ENCODE results near the gene TFB2M.
"Not testable (repeated sequence)": the region's sequence is repeated elsewhere in the genome, so short reads cannot be mapped to it uniquely, and the experiment has no call there.

The TFB2M gene

GRCh38 chr1:246582301-246583055, 16.4 kb upstream of the TFB2M start:
- no peak for DNase-seq

DNA sequence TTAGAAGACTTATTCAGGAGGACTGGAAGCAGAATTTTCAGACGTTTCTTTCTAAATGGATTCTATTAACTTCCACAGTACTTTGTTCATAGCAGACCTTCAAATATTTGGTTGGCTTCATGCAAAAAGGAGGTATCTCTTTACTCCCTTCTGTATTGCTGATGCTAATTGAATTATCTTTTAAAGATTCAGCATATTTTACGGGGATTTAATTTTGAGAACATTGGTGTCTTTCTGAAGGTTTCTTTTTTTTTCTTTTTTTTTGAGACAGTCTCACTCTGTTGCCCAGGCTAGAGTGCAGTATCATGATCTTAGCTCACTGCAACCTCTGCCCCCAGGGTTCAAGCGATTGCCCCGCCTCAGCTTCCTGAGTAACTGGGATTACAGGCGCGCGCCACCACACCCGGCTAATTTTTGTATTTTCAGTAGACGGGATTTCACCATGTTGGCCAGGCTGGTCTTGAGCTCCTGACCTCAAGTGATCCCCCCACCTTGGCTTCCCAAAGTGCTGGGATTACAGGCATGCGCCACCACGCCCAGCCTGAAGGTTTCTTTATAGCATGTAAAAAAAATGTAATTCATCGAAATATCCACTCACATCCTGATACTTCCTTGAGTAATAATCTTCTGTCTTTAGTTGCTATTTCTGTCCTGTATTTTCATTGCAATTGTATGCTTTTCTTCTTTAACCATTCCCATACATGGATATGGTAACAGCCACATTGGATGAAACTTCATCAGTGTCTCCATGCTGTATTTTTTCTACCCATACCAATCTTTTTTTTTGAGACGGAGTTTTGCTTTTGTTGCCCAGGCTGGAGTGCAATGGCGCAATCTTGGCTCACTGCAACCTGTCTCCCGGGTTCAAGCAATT, 14.7 kb upstream of the TFB2M start:
- DNase-seq = no peak

GRCh38 chr1:246579818-246580217, 13.8 kb upstream of the TFB2M start:
- DNase-seq = no peak

- no peak for DNase-seq
These were observed 11.7 kb upstream of the TFB2M start for GRCh38 chr1:246577720-246578106.

GRCh38 chr1:246577082-246577719, 11.1 kb upstream of the TFB2M start:
- DNase-seq = no peak

GRCh38 chr1:246576709-246577032, 10.6 kb upstream of the TFB2M start:
- no peak for DNase-seq

DNA sequence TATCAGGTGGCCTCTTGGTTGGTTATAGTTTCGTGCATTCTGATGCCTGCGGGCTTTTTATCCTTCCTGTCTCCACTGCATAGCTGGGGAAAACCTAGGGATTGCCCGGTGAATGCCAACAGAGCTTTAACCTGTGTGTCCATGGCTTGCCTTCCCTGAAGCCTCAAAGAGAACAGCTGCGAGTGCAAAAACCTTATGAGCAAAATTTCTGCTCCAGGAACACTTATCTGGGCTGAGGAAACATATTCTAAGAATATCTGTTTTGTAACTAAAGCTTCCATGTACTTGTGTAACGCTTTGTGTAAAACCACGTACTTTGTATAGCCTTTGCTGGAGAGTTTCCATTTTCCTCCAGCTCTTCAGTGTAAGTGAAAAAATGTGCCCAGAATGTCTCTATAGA, 7.4 kb upstream of the TFB2M start:
- DNase-seq = no peak

DNA sequence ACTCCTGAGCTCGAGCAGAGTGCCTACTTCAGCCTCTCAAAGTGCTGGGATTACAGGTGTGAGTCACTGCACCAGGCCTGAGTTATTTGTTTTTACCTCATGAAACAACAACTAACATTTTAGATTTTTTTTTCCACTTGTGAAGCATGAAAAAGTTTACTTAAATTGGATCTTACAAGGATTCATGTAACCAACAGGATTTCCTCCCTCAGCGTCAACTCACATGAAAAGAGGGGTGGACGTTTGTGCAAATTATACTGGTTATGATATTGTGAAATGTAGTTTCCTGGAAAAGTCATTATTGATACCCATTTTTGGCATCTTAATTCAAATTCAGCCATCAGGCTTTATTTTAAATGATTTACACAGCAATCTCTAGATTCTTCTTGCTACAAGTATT, 6.7 kb upstream of the TFB2M start:
- no peak for DNase-seq

DNA sequence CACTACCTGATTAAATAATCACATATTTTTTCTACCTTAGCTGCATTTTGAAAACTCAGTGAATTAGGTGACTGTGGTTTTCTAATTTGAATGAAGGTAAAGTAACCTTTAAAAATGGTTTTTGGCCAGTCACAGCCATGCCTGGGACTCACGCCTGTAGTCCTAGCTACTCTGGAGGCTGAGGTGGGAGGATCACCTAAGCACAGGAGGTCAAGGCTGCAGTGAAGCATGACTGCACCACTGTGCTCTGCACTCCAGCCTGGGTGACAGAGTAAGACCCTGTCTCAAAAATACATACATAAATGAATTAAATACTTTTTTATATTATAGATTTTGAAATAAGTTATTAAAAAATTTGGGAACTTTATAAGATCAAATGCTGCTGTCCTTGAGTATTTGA, 5.9 kb upstream of the TFB2M start:
- DNase-seq = no peak

DNA sequence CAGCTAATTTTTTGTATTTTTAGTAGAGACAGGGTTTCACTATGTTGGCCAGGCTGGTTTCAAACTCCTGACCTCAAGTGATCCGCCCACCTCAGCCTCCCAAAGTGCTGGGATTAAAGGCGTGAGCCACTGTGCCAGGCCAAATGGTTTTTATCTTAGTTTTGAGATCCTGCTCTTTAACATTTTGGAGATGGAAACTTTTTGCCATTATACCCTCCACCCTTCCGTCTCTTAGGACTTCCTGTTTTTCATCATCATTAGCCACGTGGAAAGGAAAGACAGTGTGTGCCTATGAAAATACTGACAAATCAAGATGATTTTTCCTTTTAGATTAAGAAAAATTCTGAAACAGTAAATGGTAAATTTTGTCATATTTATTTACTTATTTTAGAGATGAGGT, 5.2 kb upstream of the TFB2M start:
- not testable (repeated sequence) for DNase-seq

- peak; percentile 36 for DNase-seq
These were observed 3.5 kb upstream of the TFB2M start for GRCh38 chr1:246569248-246570238.

GRCh38 chr1:246567646-246568235, 1.7 kb upstream of the TFB2M start:
- DNase-seq = no peak

- peak; percentile 31 for DNase-seq
These were observed 968 bp upstream of the TFB2M start for GRCh38 chr1:246566813-246567645.

GRCh38 chr1:246565751-246566127, 322 bp downstream of the TFB2M start:
- no peak for DNase-seq

DNA sequence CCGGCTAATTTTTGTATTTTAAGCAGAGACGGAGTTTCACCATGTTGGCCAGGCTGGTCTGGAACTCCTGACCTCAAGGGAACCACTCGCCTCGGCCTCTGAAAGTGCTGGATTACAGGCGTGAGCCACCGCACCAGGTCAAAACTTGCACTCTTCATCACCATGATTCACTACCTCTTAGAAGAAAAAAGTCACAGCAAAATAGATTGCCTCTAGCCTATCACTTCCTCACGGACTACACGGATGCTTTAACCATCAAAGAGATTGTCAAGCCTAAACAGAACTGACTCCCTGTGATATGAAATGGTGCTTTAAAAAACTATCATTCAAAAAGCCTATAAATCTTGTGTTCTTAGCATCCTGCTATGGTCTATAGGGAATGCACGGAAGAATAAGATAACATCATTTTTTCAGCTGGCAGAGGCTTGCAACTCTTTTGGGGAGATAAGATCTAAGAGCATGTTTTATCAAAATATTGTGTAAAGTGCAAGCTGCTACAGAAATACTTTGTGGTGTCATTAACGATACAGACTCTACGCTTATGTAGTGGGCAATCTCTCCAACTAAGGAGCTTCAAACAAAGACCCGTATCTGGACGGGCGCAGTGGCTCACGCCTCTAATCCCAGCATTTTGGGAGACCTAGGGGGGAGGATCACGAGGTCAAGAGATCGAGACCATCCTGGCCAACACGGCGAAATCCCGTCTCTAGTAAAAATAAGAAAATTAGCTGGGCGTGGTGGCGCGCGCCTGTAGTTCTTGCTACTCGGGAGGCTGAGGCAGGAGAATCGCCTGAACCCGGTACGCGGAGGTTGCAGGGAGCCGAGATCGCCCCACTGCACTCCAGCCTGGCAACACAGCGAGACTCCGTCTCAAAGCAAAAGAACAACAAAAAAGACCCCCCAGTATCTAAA, 966 bp downstream of the TFB2M start:
- DNase-seq = no peak

- not testable (repeated sequence) for DNase-seq
These were observed 5.2 kb downstream of the TFB2M start for GRCh38 chr1:246560833-246561232.

- no peak for DNase-seq
These were observed 6.8 kb downstream of the TFB2M start for GRCh38 chr1:246559310-246559709.

- no peak for DNase-seq
These were observed 8.0 kb downstream of the TFB2M start for GRCh38 chr1:246558041-246558440.

- DNase-seq = no peak
These were observed 11.9 kb downstream of the TFB2M start for GRCh38 chr1:246554201-246554600.

DNA sequence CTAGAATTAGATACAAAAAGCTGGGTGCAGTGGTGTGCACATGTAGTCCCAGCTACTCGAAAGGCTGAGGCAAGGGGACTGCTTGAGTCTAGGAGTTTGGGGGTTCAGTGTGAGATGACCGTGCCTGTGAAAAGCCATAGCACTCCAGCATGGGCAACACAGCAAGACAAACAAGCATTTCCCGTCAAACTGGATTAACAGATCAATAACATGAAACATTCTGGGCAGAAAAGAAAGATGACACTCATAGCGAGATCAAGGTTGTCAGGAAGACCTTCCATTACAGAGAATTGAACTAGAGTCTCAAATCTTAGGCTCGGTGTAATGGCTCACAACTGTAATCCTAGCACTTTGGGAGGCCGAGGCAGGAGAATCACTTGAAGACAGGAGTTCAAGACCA, 14.0 kb downstream of the TFB2M start:
- no peak for DNase-seq
